ENCODE measurements around the gene LUC7L3.

GRCh38 chr17:50696365-50696879, 23.0 kb upstream of the LUC7L3 start:
- TF ChIP-seq, protein P1, sequence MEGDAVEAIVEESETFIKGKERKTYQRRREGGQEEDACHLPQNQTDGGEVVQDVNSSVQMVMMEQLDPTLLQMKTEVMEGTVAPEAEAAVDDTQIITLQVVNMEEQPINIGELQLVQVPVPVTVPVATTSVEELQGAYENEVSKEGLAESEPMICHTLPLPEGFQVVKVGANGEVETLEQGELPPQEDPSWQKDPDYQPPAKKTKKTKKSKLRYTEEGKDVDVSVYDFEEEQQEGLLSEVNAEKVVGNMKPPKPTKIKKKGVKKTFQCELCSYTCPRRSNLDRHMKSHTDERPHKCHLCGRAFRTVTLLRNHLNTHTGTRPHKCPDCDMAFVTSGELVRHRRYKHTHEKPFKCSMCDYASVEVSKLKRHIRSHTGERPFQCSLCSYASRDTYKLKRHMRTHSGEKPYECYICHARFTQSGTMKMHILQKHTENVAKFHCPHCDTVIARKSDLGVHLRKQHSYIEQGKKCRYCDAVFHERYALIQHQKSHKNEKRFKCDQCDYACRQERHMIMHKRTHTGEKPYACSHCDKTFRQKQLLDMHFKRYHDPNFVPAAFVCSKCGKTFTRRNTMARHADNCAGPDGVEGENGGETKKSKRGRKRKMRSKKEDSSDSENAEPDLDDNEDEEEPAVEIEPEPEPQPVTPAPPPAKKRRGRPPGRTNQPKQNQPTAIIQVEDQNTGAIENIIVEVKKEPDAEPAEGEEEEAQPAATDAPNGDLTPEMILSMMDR (IDR thresholded peaks at IDR 0.05; ENCODE audit: insufficient read depth, low read length, poor library complexity, severe bottlenecking): no peak
- TF ChIP-seq EZH2phosphoT487 (conservative IDR thresholded peaks at IDR 0.05; ENCODE audit: low read length): no peak

Measured in SU-DHL-6 (cell line).